Renal pelvis (tissue), 4 donors: Measurements from ENCODE around the gene MYH13. TPM values are rescaled to one million over a fixed set of nuclear protein-coding genes. Genes with fewer than 3 reads are reported as not detected.

Experiments used
- DNase-seq: peaks from one replicate; pipeline ENCODE4 v3.0.0-alpha.2; 2013
- polyA plus RNA-seq, 3 donors: library from polyadenylated mRNA; unstranded; fragments of 120-200 nt; gene quantifications; one replicate each; pipeline ENCODE4 v1.2.1, GENCODE V29; 2013; ENCODE audit not compliant: insufficient read length in 3 of 3

MYH13 gene
- polyA plus RNA-seq, 3 donors: 0.15 to 0.30 (median 0.20) TPM

DNA sequence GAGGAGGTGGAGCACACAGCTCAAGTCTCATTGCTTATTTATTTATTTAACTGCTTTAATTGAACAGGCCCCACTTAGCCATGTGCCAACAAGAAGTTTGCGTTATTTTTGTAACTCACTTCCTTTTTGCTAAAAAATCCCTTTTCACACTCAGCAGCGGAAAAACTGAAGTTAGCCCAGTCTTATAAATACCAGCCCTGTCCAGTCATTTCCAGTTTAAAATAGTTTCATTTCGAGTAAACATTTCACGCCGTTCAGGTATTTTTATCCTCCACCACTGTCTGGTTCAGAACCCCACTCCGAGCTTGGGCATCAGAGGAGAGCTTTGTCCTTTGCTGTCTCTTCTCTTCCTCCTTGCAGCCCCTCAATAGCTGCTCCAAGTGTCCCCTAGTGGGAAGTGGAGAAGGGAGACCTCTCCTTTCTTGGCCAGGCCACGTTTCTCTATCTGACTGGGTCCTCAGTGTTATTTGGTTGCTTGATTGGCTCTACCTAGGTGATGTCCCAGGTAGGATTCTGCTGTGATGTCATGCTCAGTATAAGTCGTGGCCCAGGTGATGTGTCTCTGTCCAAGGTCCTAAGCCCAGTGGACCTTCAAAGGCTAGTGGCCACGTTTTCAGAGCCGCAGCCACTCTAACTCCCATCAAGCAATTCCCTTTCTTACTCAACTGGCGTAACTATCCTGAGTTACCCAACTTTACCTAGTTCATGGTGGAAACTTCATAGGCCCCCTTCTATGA, 121.4 kb downstream of the MYH13 start:
- DNase-seq: no peak

Other genes starting within 250 kb of the MYH13 start
- 10 to 100 TPM; 13.5 to 16.5 (median 15.6) TPM for gene GAS7, start 174.4 kb downstream of the MYH13 start, polyA plus RNA-seq
- gene MYH8, start 48.9 kb upstream of the MYH13 start, polyA plus RNA-seq: 1 to 10 TPM in 1 of 3 donors, under 1 TPM in 2; 0.64 to 2.2 (median 0.92) TPM
- under 1 TPM; 0.03 to 0.21 (median 0.21) TPM for gene MYH4, start 96.6 kb upstream of the MYH13 start, polyA plus RNA-seq
- gene MYH1, start 145.5 kb upstream of the MYH13 start, polyA plus RNA-seq: under 1 TPM; 0.03 to 0.06 (median 0.06) TPM
- gene MYH2, start 176.7 kb upstream of the MYH13 start, polyA plus RNA-seq: under 1 TPM in 1 of 3 donors, not detected in 2; 0.04 TPM